ENCODE data around the gene UBE2QL1.

Gene UBE2QL1

GRCh38 chr5:6516823-6517222 is 68.2 kb downstream of the UBE2QL1 start:
- H3K4me1 ChIP-seq (ENCODE audit: control insufficient read depth, insufficient read depth, low read length) = peaks cover 4% of the 10 kb centered on the region
- H3K27me3 ChIP-seq (ENCODE audit: control insufficient read depth, insufficient read depth, low read length) = no peaks in the 10 kb centered on the region
- H3K9ac ChIP-seq (ENCODE audit: low read length) = no peak overlapping the region
- no peak overlapping the region for H3K4me3 ChIP-seq (ENCODE audit: low read length)
- no peaks in the 10 kb centered on the region for H3K36me3 ChIP-seq (ENCODE audit: control insufficient read depth, insufficient read depth, low read length)
- H3K27ac ChIP-seq (ENCODE audit: low read depth, low read length) = peak overlapping the region; percentile 48

- no peak overlapping the region for H3K9ac ChIP-seq (ENCODE audit: low read length)
- no peaks in the 10 kb centered on the region for H3K27me3 ChIP-seq (ENCODE audit: control insufficient read depth, insufficient read depth, low read length)
- peak overlapping the region; percentile 11 for H3K4me3 ChIP-seq (ENCODE audit: low read length)
- no peaks in the 10 kb centered on the region for H3K36me3 ChIP-seq (ENCODE audit: control insufficient read depth, insufficient read depth, low read length)
- H3K27ac ChIP-seq (ENCODE audit: low read depth, low read length) = peak overlapping the region; percentile 48
- H3K4me1 ChIP-seq (ENCODE audit: control insufficient read depth, insufficient read depth, low read length) = peaks cover 4% of the 10 kb centered on the region
These were observed 68.9 kb downstream of the UBE2QL1 start for GRCh38 chr5:6517510-6517909.

DNA sequence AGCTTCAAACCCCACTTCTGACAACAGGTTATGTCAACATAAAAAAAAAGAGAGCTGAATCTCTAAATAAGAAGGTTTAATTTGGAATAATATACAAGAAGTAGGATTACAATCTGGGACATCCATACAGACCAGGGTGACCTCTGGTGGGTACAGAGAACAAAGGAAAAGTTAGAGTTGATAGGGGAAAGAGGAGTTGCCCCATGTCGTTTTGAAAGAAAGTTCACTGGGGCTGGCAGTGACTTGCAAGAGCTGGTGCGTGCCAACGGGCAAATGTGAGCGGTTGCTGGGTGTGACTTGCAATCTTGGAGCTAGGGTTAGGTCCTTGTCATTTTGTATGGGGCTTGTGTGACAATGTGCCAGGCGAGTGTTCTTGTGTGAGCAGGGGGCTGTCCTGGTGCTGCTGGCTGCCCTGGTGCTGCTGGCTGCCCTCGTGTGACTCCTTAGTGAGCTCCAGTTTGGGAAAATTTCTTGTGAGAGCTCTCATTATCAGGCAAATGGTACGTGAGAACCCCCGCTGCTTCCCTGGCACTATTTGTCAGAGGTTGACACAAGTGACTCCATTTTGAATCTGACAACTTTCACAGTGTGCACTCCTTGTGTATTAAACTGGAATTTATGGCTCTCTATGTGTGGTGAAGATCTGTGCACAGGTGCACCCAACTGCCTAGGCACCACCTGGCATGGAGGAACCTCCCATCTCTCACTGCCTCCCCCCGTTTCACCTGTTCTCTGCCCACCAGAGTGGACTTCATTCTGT is 69.8 kb downstream of the UBE2QL1 start:
- Histone ChIP-seq H3K36me3 (ENCODE audit: control insufficient read depth, insufficient read depth, low read length) (no peaks in the 10 kb centered on the region), H3K4me1 (ENCODE audit: control insufficient read depth, insufficient read depth, low read length) (peaks cover 4% of the 10 kb centered on the region), H3K4me3 (ENCODE audit: low read length) (no peak overlapping the region), H3K27ac (ENCODE audit: low read depth, low read length) (peak overlapping the region; percentile 48), H3K9ac (ENCODE audit: low read length) (no peak overlapping the region), H3K27me3 (ENCODE audit: control insufficient read depth, insufficient read depth, low read length) (no peaks in the 10 kb centered on the region)

DNA sequence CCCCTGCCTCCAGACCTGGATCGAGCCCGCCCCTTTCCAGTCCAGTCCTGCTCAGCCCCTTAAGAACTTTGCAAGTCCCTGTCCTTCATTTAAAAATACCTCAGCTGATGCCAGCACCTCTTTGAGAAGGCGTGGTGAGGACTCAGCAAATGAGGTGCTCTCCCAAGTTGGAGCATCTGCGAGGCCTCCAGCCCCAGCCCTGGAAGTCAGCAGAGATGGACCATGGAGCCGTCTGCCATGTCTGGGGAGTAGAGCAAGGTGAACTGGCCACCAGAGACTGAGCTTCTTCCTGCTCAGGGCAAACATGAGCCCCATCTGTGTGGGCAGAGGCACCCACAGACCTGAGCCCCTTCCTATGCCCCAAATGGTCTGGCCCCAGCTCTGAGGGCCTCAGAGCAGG is 71.5 kb downstream of the UBE2QL1 start:
- Histone ChIP-seq H3K4me3 (ENCODE audit: low read length) (no peak overlapping the region), H3K9ac (ENCODE audit: low read length) (no peak overlapping the region), H3K4me1 (ENCODE audit: control insufficient read depth, insufficient read depth, low read length) (peaks cover 4% of the 10 kb centered on the region), H3K27ac (ENCODE audit: low read depth, low read length) (no peak overlapping the region), H3K27me3 (ENCODE audit: control insufficient read depth, insufficient read depth, low read length) (no peaks in the 10 kb centered on the region), H3K36me3 (ENCODE audit: control insufficient read depth, insufficient read depth, low read length) (no peaks in the 10 kb centered on the region)

- no peaks in the 10 kb centered on the region for H3K27me3 ChIP-seq (ENCODE audit: control insufficient read depth, insufficient read depth, low read length)
- no peaks in the 10 kb centered on the region for H3K36me3 ChIP-seq (ENCODE audit: control insufficient read depth, insufficient read depth, low read length)
- no peak overlapping the region for H3K27ac ChIP-seq (ENCODE audit: low read depth, low read length)
- H3K9ac ChIP-seq (ENCODE audit: low read length) = no peak overlapping the region
- H3K4me1 ChIP-seq (ENCODE audit: control insufficient read depth, insufficient read depth, low read length) = peaks cover 3% of the 10 kb centered on the region
- H3K4me3 ChIP-seq (ENCODE audit: low read length) = no peak overlapping the region
These were observed 73.7 kb downstream of the UBE2QL1 start for GRCh38 chr5:6522331-6522730.

DNA sequence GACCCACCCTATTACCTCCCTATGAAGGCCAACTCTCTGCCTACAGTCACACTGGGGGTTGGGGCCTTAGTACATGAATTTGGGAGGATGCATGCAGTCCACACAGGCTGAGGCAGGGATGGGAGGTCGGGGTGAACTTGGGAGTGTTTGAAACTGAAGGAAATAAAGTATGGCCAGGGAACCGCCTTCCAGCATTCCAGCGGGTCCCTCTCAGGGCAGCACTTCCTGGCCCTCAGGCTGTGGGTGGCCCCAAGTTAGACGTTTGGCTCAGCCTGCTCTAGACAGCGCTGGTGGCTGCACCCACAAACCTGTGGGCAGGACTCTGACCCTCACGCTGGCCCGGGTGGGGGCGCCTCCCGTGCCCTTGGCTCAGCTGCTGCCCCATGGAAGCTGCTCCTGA is 74.3 kb downstream of the UBE2QL1 start:
- Histone ChIP-seq H3K9ac (ENCODE audit: low read length) (no peak overlapping the region), H3K4me3 (ENCODE audit: low read length) (no peak overlapping the region), H3K27me3 (ENCODE audit: control insufficient read depth, insufficient read depth, low read length) (no peaks in the 10 kb centered on the region), H3K36me3 (ENCODE audit: control insufficient read depth, insufficient read depth, low read length) (no peaks in the 10 kb centered on the region), H3K27ac (ENCODE audit: low read depth, low read length) (no peak overlapping the region), H3K4me1 (ENCODE audit: control insufficient read depth, insufficient read depth, low read length) (no peaks in the 10 kb centered on the region)

- Histone ChIP-seq H3K4me1 (ENCODE audit: control insufficient read depth, insufficient read depth, low read length) (no peaks in the 10 kb centered on the region), H3K4me3 (ENCODE audit: low read length) (no peak overlapping the region), H3K36me3 (ENCODE audit: control insufficient read depth, insufficient read depth, low read length) (no peaks in the 10 kb centered on the region), H3K9ac (ENCODE audit: low read length) (no peak overlapping the region), H3K27me3 (ENCODE audit: control insufficient read depth, insufficient read depth, low read length) (no peaks in the 10 kb centered on the region), H3K27ac (ENCODE audit: low read depth, low read length) (no peak overlapping the region)
These were observed 76.8 kb downstream of the UBE2QL1 start for GRCh38 chr5:6525422-6525821.

DNA sequence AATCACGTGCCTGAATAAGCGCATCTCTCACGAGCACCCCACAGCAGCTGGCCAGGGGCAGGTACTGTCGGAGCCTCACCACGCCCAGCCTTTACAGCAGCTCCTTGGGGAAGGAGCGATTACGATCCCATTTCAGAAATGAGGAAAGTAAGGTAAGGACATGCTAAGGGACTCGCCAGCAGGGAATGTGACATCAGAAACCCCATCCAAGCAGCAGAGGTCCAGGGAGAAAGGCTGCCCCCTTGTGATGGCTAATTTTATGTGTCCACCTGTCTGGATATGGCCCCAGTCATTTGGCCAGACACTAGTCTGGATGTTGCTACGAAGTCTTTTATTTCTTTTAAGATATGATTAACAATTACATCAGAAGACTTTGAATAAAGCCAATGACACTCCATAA is 77.3 kb downstream of the UBE2QL1 start:
- no peaks in the 10 kb centered on the region for H3K27me3 ChIP-seq (ENCODE audit: control insufficient read depth, insufficient read depth, low read length)
- H3K4me1 ChIP-seq (ENCODE audit: control insufficient read depth, insufficient read depth, low read length) = no peaks in the 10 kb centered on the region
- H3K27ac ChIP-seq (ENCODE audit: low read depth, low read length) = no peak overlapping the region
- H3K36me3 ChIP-seq (ENCODE audit: control insufficient read depth, insufficient read depth, low read length) = no peaks in the 10 kb centered on the region
- H3K4me3 ChIP-seq (ENCODE audit: low read length) = no peak overlapping the region
- no peak overlapping the region for H3K9ac ChIP-seq (ENCODE audit: low read length)

DNA sequence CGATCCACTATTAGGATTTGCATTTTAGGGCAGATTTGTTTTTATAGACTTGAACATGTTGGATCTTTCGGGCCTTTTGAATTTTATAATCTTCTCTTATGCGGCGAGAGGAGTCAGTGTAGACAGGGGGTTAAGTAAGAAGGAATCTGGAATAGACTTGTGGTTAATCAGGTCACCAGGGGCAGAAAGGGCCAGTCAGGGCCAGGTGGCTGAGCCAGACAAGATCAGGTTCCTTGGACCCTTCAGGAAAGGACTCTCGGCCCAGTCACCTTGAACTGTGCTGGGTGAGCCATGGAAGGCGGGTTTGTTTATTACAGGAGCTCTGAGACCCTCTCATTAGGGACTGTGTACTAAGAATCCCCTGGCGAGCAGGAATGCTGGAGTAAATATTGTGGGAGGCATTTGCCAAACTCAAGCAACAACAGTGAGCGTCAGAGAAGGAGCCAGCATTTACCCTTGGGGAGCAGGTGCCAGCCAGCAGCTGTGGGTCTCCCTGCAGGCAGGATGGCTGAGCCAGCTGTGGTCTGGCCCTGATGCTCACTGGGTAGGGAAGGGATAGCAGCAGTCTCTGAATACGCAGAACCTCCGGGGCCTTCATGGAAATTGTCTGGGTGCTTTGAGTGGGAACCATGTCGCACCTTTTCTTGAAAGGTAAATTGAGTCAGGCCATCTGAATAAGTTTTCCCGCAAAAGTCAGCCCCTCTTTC is 79.2 kb downstream of the UBE2QL1 start:
- Histone ChIP-seq H3K4me3 (ENCODE audit: low read length) (no peak overlapping the region), H3K27ac (ENCODE audit: low read depth, low read length) (no peak overlapping the region), H3K36me3 (ENCODE audit: control insufficient read depth, insufficient read depth, low read length) (no peaks in the 10 kb centered on the region), H3K9ac (ENCODE audit: low read length) (no peak overlapping the region), H3K27me3 (ENCODE audit: control insufficient read depth, insufficient read depth, low read length) (no peaks in the 10 kb centered on the region), H3K4me1 (ENCODE audit: control insufficient read depth, insufficient read depth, low read length) (no peaks in the 10 kb centered on the region)

GRCh38 chr5:6535594-6535993 is 86.9 kb downstream of the UBE2QL1 start:
- H3K9ac ChIP-seq (ENCODE audit: low read length) = no peak overlapping the region
- H3K36me3 ChIP-seq (ENCODE audit: control insufficient read depth, insufficient read depth, low read length) = no peaks in the 10 kb centered on the region
- H3K4me1 ChIP-seq (ENCODE audit: control insufficient read depth, insufficient read depth, low read length) = peaks cover 6% of the 10 kb centered on the region
- H3K4me3 ChIP-seq (ENCODE audit: low read length) = no peak overlapping the region
- H3K27me3 ChIP-seq (ENCODE audit: control insufficient read depth, insufficient read depth, low read length) = no peaks in the 10 kb centered on the region
- no peak overlapping the region for H3K27ac ChIP-seq (ENCODE audit: low read depth, low read length)

- no peaks in the 10 kb centered on the region for H3K36me3 ChIP-seq (ENCODE audit: control insufficient read depth, insufficient read depth, low read length)
- no peak overlapping the region for H3K27ac ChIP-seq (ENCODE audit: low read depth, low read length)
- peaks cover 25% of the 10 kb centered on the region for H3K4me1 ChIP-seq (ENCODE audit: control insufficient read depth, insufficient read depth, low read length)
- H3K9ac ChIP-seq (ENCODE audit: low read length) = no peak overlapping the region
- H3K4me3 ChIP-seq (ENCODE audit: low read length) = no peak overlapping the region
- H3K27me3 ChIP-seq (ENCODE audit: control insufficient read depth, insufficient read depth, low read length) = no peaks in the 10 kb centered on the region
These were observed 90.4 kb downstream of the UBE2QL1 start for GRCh38 chr5:6539060-6539459.

- H3K27me3 ChIP-seq (ENCODE audit: control insufficient read depth, insufficient read depth, low read length) = no peaks in the 10 kb centered on the region
- H3K4me1 ChIP-seq (ENCODE audit: control insufficient read depth, insufficient read depth, low read length) = peaks cover 30% of the 10 kb centered on the region
- peak overlapping the region; percentile 77 for H3K27ac ChIP-seq (ENCODE audit: low read depth, low read length)
- H3K4me3 ChIP-seq (ENCODE audit: low read length) = no peak overlapping the region
- H3K36me3 ChIP-seq (ENCODE audit: control insufficient read depth, insufficient read depth, low read length) = no peaks in the 10 kb centered on the region
- H3K9ac ChIP-seq (ENCODE audit: low read length) = no peak overlapping the region
These were observed 91.6 kb downstream of the UBE2QL1 start for GRCh38 chr5:6540111-6540827.

Data from rectal smooth muscle tissue (tissue), 1 donor.